Left ventricle myocardium inferior (tissue), 1 donor: ENCODE results near the gene EDEM2. TPM values are rescaled to one million over a fixed set of nuclear protein-coding genes. Genes with fewer than 3 reads are reported as not detected.
"Not testable (repeated sequence)": the region's sequence is repeated elsewhere in the genome, so short reads cannot be mapped to it uniquely, and the experiment has no call there.

Experiments
- DNase-seq: peaks from one replicate; pipeline ENCODE4 v3.0.0-alpha.2; 2020
- H3K27ac ChIP-seq: fragments of 200-600 bp; replicated peaks from 2 replicates; pipeline ENCODE4 v1.8.0; 2021
- H3K27me3 ChIP-seq: fragments of 200-600 bp; 2 replicates; pipeline ENCODE4 v1.8.0; 2021; ENCODE audit warnings: low read depth
- H3K36me3 ChIP-seq: fragments of 200-600 bp; 2 replicates; pipeline ENCODE4 v1.8.0; 2021
- H3K4me1 ChIP-seq: fragments of 200-600 bp; 2 replicates; pipeline ENCODE4 v1.8.0; 2021
- H3K4me3 ChIP-seq: fragments of 200-600 bp; 2 replicates; pipeline ENCODE4 v1.8.0; 2021; ENCODE audit warnings: mild to moderate bottlenecking, moderate library complexity
- H3K9me3 ChIP-seq: fragments of 200-600 bp; replicated peaks from 2 replicates; pipeline ENCODE4 v1.8.0; 2021
- intact Hi-C: fragments of 100-400 bp; cut with micrococcal nuclease; formaldehyde crosslinking; loops from one replicate; pipeline ENCODE4 v1.11.0; 2022
- long read RNA-seq: library from polyadenylated mRNA; unstranded; transcript quantifications from one replicate; pipeline ENCODE4 v2.0.0, GENCODE V29; 2021
- total RNA-seq: library from RNA; stranded (reverse); fragmentation: NEBNext Ultra II Directional; extraction: Animal tissue kit (Norgen Biotek cat#: 25700); gene quantifications from one replicate; pipeline ENCODE4 v1.2.1, GENCODE V29; 2021
- TF ChIP-seq, protein P1 (sequence below): fragments of 200-600 bp; IDR thresholded peaks from 2 replicates; pipeline ENCODE4 v1.8.0; 2021; ENCODE audit warnings: antibody characterized with exemption, mild to moderate bottlenecking, borderline replicate concordance
- donor health status: DM: no; HTN: yes; CAD: no; lungs with severe emphysema.

The EDEM2 gene
- 10.4 TPM for total RNA-seq
- long read RNA-seq, transcript EDEM2-202 (11 exons, 1,919 nt), result major isoform, 21 of 26 reads
- long read RNA-seq, partial matches to known transcripts, result 2 of 26 reads
- long read RNA-seq, other reads (novel, unspliced or antisense), result 3 of 26 reads

DNA sequence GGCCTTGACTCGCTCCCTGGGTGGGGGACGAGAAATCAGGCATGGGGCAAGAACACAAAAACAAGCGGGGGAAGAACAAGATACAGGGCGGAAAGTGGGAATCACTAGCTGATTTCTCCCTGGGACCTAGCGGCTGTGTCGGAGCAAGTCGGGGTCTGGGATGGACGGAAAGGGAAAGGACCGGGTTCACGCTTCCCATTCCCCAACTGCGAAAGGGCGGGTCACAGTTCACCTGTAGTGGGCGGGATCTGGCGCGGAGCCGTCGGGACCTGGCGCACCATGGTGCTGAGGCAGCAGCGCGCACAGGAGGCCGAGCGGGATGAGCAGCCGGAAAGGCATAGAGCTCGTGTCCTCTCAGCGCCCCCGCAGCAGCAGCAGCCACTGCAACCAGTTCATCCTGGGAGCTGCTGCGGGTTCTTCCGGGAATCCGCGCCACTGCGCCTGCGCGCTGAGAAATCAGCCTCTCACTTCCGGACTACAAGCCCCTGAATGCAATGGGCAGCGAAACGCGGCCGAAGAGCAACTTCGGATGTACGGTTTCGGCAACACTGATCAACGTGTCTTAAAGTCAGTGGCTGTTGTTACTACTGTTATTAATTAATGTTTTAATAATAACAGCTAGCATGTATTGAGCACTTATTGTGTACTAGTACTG lies at the start of gene EDEM2:
Gene EDEM2, minus strand, starts transcription at position 417 of the 655 bp plus-strand sequence. Its CDS starts 78 bp downstream, at position 339.
- peaks cover 22% of the 10 kb centered on the region for H3K36me3 ChIP-seq
- intact Hi-C loops, result loop anchor here (5.0 kb wide), 1 partner anchor 115 kb away; no protein-coding TSS in a partner anchor
- peak within 1 kb of the TSS; percentile 90 for H3K4me3 ChIP-seq
- DNase-seq, result peak; percentile 95
- H3K27ac ChIP-seq, result peak within 1 kb of the TSS; percentile 87
- H3K27me3 ChIP-seq, result no peaks in the 10 kb centered on the region
- TF ChIP-seq, protein P1, sequence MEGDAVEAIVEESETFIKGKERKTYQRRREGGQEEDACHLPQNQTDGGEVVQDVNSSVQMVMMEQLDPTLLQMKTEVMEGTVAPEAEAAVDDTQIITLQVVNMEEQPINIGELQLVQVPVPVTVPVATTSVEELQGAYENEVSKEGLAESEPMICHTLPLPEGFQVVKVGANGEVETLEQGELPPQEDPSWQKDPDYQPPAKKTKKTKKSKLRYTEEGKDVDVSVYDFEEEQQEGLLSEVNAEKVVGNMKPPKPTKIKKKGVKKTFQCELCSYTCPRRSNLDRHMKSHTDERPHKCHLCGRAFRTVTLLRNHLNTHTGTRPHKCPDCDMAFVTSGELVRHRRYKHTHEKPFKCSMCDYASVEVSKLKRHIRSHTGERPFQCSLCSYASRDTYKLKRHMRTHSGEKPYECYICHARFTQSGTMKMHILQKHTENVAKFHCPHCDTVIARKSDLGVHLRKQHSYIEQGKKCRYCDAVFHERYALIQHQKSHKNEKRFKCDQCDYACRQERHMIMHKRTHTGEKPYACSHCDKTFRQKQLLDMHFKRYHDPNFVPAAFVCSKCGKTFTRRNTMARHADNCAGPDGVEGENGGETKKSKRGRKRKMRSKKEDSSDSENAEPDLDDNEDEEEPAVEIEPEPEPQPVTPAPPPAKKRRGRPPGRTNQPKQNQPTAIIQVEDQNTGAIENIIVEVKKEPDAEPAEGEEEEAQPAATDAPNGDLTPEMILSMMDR, result no peak
- H3K4me1 ChIP-seq, result peaks cover 45% of the 10 kb centered on the region
- H3K9me3 ChIP-seq, result no peaks in the 10 kb centered on the region

GRCh38 chr20:35196313-35196712 lies 49.2 kb upstream of the EDEM2 start:
- peaks cover 21% of the 10 kb centered on the region for H3K9me3 ChIP-seq
- peaks cover 20% of the 10 kb centered on the region for H3K4me1 ChIP-seq
- TF ChIP-seq, protein P1, result no peak
- peaks cover 15% of the 10 kb centered on the region for H3K36me3 ChIP-seq
- H3K27ac ChIP-seq, result no peak overlapping the region
- no peaks in the 10 kb centered on the region for H3K27me3 ChIP-seq
- no peak overlapping the region for H3K4me3 ChIP-seq
- no peak for DNase-seq
- intact Hi-C loops, result no loop called here

DNA sequence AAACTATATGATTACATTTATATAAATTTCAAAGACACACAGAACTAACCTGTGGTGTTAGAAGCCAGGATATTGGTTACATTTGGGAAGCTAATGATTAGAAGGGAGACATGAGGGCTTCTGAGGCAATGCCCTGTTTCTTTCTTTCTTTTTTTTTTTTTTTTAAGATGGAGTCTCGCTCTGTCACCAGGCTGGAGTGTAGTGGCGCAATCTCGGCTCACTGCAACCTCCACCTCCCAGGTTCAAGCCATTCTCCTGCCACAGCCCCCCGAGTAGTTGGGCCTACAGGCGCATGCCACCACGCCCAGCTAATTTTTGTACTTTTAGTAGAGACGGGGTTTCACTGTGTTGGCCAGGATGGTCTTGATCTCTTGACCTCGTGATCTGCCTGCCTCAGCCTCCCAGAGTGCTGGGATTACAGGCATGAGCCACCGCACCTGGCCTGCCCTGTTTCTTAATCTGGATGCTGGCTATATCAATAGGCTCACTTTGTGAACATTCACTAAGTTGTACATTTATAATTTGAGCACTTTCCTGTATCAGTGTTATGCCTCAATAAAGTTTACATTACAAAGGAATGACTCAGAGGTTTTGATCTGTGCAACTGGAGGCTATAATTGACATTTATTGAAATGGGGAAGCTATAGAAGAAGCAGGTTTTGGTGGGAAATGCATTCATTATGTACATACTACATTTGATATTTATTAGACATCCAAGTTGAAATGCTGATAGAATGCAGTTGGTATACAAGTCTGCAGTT lies 46.1 kb upstream of the EDEM2 start:
- H3K4me3 ChIP-seq, H3K27me3 ChIP-seq, intact Hi-C loops, DNase-seq, H3K27ac ChIP-seq, H3K36me3 ChIP-seq: not testable (repeated sequence)
- H3K9me3 ChIP-seq, result peaks cover 14% of the 10 kb centered on the region
- H3K4me1 ChIP-seq, result peaks cover 22% of the 10 kb centered on the region

DNA sequence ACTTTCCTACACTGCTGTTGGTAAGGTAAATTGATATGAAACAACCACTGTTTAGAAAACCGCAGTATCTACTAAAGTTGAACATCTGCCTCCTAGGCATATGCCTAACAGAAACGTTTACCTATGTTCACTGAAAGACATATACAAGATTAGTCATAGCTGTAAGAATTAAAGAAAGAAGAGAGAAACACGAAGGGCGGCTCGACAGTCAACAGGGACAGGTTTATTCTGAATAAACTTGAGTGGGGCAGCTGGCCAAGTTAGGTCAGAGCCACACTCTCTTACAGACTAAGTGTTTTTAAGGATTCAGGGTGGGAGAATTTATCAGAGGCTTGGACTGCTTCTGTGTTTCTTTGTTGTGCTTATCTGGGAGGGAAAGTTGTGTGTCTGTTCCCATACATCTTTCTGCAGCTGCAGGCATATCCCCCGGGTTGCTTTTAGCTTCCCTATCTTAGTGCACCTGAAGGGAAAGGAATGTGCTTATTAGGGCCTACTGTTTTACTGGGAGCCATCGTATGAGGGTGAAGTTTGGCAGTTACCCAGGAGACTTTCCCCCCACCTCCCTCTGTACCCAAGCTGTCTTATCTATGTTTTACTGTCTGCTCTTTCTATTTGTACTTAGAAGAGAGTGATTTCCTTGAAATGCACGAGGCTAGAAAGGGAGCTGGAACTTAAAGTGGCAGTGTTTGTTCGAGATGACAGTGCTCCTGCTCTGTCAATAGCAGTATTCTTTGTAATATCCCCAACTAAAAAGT lies 45.2 kb upstream of the EDEM2 start:
- H3K4me1 ChIP-seq, result peaks cover 22% of the 10 kb centered on the region
- H3K9me3 ChIP-seq, result peaks cover 14% of the 10 kb centered on the region
- H3K36me3 ChIP-seq, result peaks cover 9% of the 10 kb centered on the region
- no peak overlapping the region for H3K27ac ChIP-seq
- TF ChIP-seq, protein P1, result no peak
- H3K27me3 ChIP-seq, result no peaks in the 10 kb centered on the region
- intact Hi-C loops, result no loop called here
- DNase-seq, result no peak
- H3K4me3 ChIP-seq, result no peak overlapping the region

- intact Hi-C loops, result no loop called here
- DNase-seq, result no peak
- Histone ChIP-seq H3K4me1 (peaks cover 22% of the 10 kb centered on the region), H3K4me3 (no peak overlapping the region), H3K27me3 (no peaks in the 10 kb centered on the region), H3K9me3 (peaks cover 9% of the 10 kb centered on the region), H3K36me3 (peaks cover 7% of the 10 kb centered on the region), H3K27ac (no peak overlapping the region)
- TF ChIP-seq, protein P1, result no peak
Measured at GRCh38 chr20:35191419-35192117, 44.4 kb upstream of the EDEM2 start.
